Mammary epithelial cell (primary cell): ENCODE measurements around the gene STK17A.

Experiments
- CTCF ChIP-seq, 2 donors: IDR thresholded peaks in 1 of 2; conservative IDR thresholded peaks in 1 of 2; 2 replicates each; pipeline ENCODE4 v1.5.1; 2011 to 2012; ENCODE audit warnings: inconsistent platforms in 2 of 2, low read length in 2 of 2, mild to moderate bottlenecking in 2 of 2, control low read depth in 1 of 2, low read depth in 1 of 2; ENCODE audit not compliant: insufficient read depth in 1 of 2; ENCODE audit errors: extremely low read depth in 1 of 2
- EZH2 ChIP-seq: IDR thresholded peaks from 2 replicates; pipeline ENCODE4 v1.6.1; 2012; ENCODE audit warnings: low read length, inconsistent platforms, borderline replicate concordance

DNA sequence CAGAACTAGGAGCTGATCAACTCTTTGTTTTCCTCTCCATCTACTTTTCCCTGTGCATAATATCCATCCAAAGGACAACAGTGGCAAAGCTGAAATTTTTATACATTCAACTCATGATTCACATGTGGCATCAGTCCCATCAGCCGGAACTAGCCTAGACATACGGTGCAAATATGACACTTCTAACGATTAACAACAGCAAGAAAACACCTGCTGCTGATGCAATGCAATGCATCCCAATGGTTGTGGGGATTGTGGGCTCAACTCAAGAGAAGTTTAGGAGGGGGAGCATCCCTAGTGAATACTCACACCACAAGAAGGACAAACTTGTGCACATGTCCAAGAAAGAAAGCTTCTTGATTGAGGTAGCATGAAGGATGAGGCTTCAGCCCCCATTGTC, 20.5 kb upstream of the STK17A start:
- TF ChIP-seq CTCF (conservative IDR thresholded peaks at IDR 0.05 in 1 of 2, IDR thresholded peaks at IDR 0.05 in 1 of 2; ENCODE audit: extremely low read depth in 1 of 2, insufficient read depth in 1 of 2, low read depth in 1 of 2, low read length in 2 of 2) (no peak), EZH2 (no peak)
